Activated naive CD8-positive, alpha-beta T cell treated with anti-CD3 and anti-CD28 coated beads, Interleukin-2, amount 10 ng/mL, durations not matched to agents 7 days and 5 days (primary cell): ENCODE measurements around the gene BBX. TPM values are rescaled to one million over a fixed set of nuclear protein-coding genes. Genes with fewer than 3 reads are reported as not detected.

Experiments used
- ATAC-seq: fragments of 150-1000 bp; cut with Tn5 transposase; one replicate; pipeline ENCODE4 v1.10.0; 2021; ENCODE audit warnings: low read depth, moderate library complexity
- POLR2A ChIA-PET: fragments of 350-600 bp; sonication (Branson Sonifier 250); formaldehyde crosslinking; loops from one replicate; lab custom pipeline; 2021; ENCODE audit warnings: antibody characterized with exemption; lab: Charles Lee
- DNase-seq: peaks from one replicate; pipeline ENCODE4 v3.0.0; 2021
- H3K27ac Mint-ChIP-seq: one replicate; pipeline ENCODE4 v1.8.0; 2022; ENCODE audit warnings: mild to moderate bottlenecking, mixed read lengths
- H3K27me3 Mint-ChIP-seq: one replicate; pipeline ENCODE4 v1.8.0; 2022; ENCODE audit warnings: mild to moderate bottlenecking, moderate library complexity, mixed read lengths
- H3K36me3 Mint-ChIP-seq: one replicate; pipeline ENCODE4 v1.8.0; 2021; ENCODE audit warnings: mild to moderate bottlenecking, mixed read lengths
- H3K4me1 Mint-ChIP-seq: one replicate; pipeline ENCODE4 v1.8.0; 2021; ENCODE audit warnings: mixed read lengths
- H3K4me3 Mint-ChIP-seq: one replicate; pipeline ENCODE4 v1.8.0; 2022; ENCODE audit warnings: mild to moderate bottlenecking, moderate library complexity, mixed read lengths
- H3K9me3 Mint-ChIP-seq: one replicate; pipeline ENCODE4 v1.8.0; 2021; ENCODE audit warnings: mixed read lengths
- total RNA-seq, 2 experiments: library from RNA; stranded (reverse); gene quantifications; one replicate each; pipeline ENCODE4 v1.2.3, GENCODE V29; 2021

Gene BBX
- total RNA-seq, 2 experiments from 2014 or later, result 53.5 to 55.8 TPM

DNA sequence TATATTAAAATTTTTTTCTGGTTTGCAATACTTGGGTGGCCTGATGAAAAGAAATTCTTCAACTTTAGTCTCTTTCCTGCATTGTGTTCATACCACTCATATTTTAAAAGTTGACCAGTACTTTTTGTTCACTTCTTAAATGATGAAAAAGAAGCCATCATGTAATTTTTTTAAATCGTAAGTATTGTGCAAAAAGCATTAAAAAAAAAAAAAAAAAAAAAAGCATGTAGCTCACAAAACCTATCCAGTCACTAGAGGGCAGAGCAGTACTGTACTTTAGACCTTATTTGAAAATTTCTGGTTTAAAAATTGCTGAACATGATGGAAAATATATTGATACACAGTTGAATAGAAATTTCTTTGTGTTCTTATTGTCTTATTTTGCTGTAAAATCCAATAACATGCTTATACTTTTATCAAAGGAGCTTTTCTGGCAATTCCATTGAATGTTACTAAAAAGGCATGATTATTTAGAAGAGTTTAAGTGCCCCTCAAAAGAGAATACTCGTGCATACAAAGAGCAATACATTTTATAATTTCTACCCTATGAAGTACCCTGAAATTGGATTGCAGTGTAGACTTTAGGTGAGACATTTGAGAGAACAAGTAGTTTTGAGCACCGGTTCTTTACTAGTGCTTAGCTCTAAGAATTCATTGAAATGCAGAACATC, 137.7 kb downstream of the BBX start:
- no peak overlapping the region for H3K4me3 Mint-ChIP-seq
- POLR2A ChIA-PET, result no interaction called here
- peaks cover 12% of the 10 kb centered on the region for H3K4me1 Mint-ChIP-seq
- H3K36me3 Mint-ChIP-seq, result peaks cover 3% of the 10 kb centered on the region
- ATAC-seq (no peak), DNase-seq (no peak)
- no peaks in the 10 kb centered on the region for H3K9me3 Mint-ChIP-seq
- no peak overlapping the region for H3K27ac Mint-ChIP-seq
- no peaks in the 10 kb centered on the region for H3K27me3 Mint-ChIP-seq

DNA sequence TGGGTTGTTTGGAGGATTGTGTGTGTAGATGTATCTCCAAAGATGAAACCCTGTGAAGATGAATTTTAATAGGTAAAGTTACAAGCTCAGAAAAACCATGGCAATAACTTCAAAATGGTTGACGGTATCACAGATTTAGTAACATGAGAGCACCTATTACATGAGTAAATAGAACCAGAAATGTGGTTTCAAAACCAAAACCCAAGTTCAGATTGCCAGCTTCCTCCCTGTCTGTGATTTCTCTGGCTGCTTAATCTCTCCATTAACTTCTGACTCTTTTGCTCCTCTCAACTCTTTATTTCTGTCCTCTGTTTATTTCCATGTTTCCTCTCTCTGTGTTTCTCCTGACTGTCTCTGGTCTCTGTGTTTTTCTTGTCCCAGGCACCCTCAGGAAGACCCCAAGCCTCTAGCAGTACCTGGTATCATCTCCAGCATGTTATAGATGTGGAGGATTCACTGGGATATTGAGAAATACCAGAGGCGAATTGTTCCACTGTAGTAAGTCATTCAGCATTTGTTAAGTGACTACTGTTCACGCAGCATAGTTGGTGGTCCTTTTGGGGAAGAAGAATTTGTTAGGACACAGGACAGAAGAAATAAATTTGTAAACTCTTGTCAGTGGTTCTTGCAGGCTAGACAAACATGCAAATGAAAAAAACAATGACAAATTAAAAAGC, 138.8 kb downstream of the BBX start:
- peaks cover 12% of the 10 kb centered on the region for H3K4me1 Mint-ChIP-seq
- no peak overlapping the region for H3K4me3 Mint-ChIP-seq
- ATAC-seq (peak; percentile 42), DNase-seq (no peak)
- peak overlapping the region; percentile 22 for H3K27ac Mint-ChIP-seq
- no peaks in the 10 kb centered on the region for H3K9me3 Mint-ChIP-seq
- POLR2A ChIA-PET, result no interaction called here
- H3K36me3 Mint-ChIP-seq, result peaks cover 3% of the 10 kb centered on the region
- H3K27me3 Mint-ChIP-seq, result no peaks in the 10 kb centered on the region

DNA sequence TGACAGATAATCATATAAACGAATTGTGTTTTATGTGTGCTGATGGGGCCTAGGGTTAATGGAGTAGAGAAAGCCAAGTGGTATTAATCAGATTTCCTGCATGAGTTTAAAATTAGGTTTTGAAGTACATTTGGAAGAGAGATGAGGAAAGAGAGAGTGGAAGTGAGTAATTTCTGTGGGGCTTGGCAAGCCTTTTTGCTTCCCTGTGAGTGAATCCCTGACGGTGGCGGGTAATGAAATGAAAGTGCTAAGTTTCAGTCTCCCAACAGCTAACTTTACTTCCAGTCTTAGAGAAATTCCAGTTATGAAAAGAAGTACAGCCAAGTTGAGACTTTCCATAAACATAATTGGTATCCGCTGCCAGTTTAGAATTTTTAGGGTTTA, 139.4 kb downstream of the BBX start:
- DNase-seq (no peak), ATAC-seq (no peak)
- Mint-ChIP-seq H3K4me1 (peaks cover 12% of the 10 kb centered on the region), H3K9me3 (no peaks in the 10 kb centered on the region), H3K36me3 (no peaks in the 10 kb centered on the region), H3K27ac (no peak overlapping the region), H3K4me3 (no peak overlapping the region), H3K27me3 (no peaks in the 10 kb centered on the region)
- POLR2A ChIA-PET, result no interaction called here

DNA sequence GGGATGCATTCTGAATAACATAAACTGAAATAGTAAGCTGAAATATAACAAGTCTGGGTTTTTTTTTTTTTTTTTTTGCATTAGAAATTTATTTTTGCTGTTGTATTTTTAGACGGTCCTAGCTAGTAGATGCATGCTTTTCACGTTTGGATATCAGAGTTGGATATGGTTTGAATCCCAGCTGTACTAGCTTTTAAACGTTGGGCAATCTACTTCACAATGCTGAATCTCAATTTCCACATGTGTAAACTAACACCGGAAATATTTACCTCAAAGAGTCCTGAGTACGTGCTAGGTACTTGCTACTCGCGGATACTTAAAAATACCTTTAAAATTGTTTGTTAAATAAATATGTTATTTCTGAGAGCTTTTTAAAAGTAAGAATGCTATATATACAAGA, 139.8 kb downstream of the BBX start:
- no peak overlapping the region for H3K4me3 Mint-ChIP-seq
- H3K36me3 Mint-ChIP-seq, result no peaks in the 10 kb centered on the region
- no peaks in the 10 kb centered on the region for H3K9me3 Mint-ChIP-seq
- DNase-seq (no peak), ATAC-seq (no peak)
- no peaks in the 10 kb centered on the region for H3K27me3 Mint-ChIP-seq
- H3K4me1 Mint-ChIP-seq, result peaks cover 12% of the 10 kb centered on the region
- POLR2A ChIA-PET, result no interaction called here
- H3K27ac Mint-ChIP-seq, result no peak overlapping the region

DNA sequence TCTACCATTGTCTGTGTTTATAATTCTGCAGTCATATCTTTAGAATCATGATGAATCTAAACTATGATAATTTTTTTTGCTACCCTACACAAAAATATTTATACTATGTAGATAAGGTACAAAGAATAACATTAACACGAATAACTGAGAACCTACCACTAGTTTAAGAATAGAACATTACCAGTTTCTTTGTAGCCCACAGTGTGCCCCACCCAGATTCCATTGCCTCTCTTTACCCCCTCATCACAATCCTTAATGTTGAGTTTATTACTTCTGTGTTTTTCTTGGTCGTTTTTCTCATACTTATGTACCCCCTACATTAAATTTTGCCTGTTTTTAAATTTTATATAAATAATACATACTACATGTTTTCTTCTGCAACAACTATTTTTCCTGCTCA, 140.5 kb downstream of the BBX start:
- no peak overlapping the region for H3K4me3 Mint-ChIP-seq
- H3K27me3 Mint-ChIP-seq, result no peaks in the 10 kb centered on the region
- no peaks in the 10 kb centered on the region for H3K36me3 Mint-ChIP-seq
- ATAC-seq, result no peak
- POLR2A ChIA-PET, result no interaction called here
- DNase-seq, result no peak
- no peak overlapping the region for H3K27ac Mint-ChIP-seq
- H3K9me3 Mint-ChIP-seq, result no peaks in the 10 kb centered on the region
- H3K4me1 Mint-ChIP-seq, result peaks cover 14% of the 10 kb centered on the region

DNA sequence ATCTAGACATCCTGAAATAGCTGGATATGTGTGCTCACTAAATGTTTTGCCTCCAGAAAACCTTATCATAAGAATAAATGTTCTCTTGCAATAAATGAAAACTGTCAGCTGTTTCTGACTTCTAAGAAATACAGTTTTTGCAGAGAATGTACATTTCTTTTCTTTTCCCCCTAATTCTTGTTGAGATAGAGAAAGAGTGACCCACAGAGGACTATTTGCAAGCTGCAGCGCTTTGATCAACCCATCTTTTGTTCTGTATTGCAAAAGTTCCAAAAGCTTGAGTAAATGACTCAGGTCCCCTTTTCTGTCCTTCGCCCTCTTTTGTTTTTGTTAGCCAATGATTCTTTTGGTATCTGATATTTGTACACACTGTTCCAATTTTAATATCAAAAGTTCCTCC, 141.9 kb downstream of the BBX start:
- no peak for ATAC-seq
- POLR2A ChIA-PET, result no interaction called here
- H3K27ac Mint-ChIP-seq, result no peak overlapping the region

DNA sequence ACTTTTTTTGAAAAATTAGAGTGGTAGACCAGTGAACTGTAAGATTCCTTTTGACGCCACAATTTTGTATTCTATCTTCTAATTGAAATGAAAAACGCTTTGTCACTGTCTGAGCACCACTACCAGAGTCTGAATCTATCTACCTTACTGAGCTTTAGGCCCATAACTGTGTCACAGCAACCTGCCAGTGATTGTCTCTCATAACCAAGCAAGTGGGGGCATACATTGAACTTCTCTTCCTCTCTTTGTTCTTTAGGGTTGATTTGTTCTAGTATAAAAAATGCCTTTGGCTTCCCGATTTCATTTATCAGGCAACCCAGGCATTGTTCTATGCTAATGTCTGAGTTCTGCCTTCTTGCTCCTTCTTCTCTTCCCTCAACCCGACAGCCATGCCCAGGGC, 142.6 kb downstream of the BBX start:
- Mint-ChIP-seq H3K27ac (no peak overlapping the region), H3K4me1 (peaks cover 15% of the 10 kb centered on the region)
- no peak for ATAC-seq

More for the DNA sequence above, 141.9 kb downstream of the BBX start:
- Mint-ChIP-seq H3K9me3 (no peaks in the 10 kb centered on the region), H3K27me3 (no peaks in the 10 kb centered on the region), H3K36me3 (no peaks in the 10 kb centered on the region), H3K4me1 (peaks cover 15% of the 10 kb centered on the region), H3K4me3 (no peak overlapping the region)
- DNase-seq, result no peak

DNA sequence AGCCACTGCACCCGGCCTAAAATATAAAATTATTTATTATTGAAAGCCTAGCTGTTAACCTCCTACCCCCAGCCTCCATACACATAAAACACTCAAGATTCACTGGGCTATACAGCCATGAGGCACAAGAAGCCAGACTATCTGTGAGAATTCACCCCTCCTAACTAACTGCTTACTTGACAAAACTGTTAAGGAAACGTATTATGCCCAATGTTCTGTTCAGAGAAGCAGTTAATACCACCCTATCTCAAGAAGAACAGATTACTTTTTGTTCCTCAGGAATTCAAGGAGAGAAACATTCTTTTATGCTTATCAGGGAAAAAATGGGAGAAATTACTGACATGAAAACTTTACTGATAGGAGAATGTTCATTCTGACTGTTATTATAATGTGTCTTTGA, 144.1 kb downstream of the BBX start:
- no peaks in the 10 kb centered on the region for H3K36me3 Mint-ChIP-seq
- H3K27ac Mint-ChIP-seq, result no peak overlapping the region
- POLR2A ChIA-PET, result no interaction called here
- H3K4me3 Mint-ChIP-seq, result no peak overlapping the region
- H3K4me1 Mint-ChIP-seq, result peaks cover 6% of the 10 kb centered on the region
- no peak for DNase-seq
- H3K9me3 Mint-ChIP-seq, result no peaks in the 10 kb centered on the region
- H3K27me3 Mint-ChIP-seq, result no peaks in the 10 kb centered on the region
- ATAC-seq, result no peak

More for the DNA sequence above, 142.6 kb downstream of the BBX start:
- H3K4me3 Mint-ChIP-seq, result no peak overlapping the region
- DNase-seq, result no peak
- no peaks in the 10 kb centered on the region for H3K36me3 Mint-ChIP-seq
- POLR2A ChIA-PET, result no interaction called here
- no peaks in the 10 kb centered on the region for H3K9me3 Mint-ChIP-seq
- no peaks in the 10 kb centered on the region for H3K27me3 Mint-ChIP-seq

DNA sequence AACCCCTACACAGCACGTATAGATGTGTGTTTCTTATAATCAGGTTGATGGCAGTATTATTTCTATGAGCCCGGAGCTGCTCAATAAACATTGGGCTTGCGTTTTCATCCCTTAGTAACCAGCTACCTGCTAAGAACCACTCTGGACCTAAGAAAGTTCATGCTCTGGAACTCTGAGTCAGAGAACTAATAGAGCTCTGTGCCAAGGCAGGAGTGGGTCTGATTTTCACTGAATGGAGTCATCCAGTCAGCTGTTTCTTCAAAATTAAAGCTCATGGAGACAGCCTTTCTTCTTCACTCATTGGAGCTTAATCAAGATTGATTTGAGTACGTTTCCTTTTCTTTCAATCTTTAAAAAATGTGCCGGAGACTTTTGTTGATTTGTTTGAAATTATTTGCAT, 145.7 kb downstream of the BBX start:
- Mint-ChIP-seq H3K27ac (no peak overlapping the region), H3K27me3 (no peaks in the 10 kb centered on the region), H3K36me3 (no peaks in the 10 kb centered on the region), H3K4me3 (no peak overlapping the region), H3K9me3 (no peaks in the 10 kb centered on the region), H3K4me1 (peaks cover 3% of the 10 kb centered on the region)
- ATAC-seq (no peak), DNase-seq (no peak)
- POLR2A ChIA-PET, result no interaction called here

DNA sequence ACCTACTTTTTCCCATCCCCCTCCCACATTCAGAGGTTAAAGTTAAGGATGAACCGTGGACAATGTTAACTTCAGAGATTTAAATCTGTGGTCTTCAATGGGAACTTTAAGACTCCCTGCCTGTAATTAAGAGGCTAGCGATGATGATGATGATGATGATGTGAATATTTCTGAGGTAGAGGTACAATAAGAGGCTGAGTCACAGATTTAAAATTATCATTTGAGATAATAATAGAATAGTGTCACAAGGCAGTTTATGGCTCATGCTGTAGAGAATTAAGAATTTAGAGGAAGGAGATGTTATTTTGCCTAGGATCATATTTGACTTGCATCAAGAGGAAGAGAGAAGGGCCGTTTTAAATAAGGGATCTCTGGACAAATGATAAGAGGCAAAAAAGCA, 146.2 kb downstream of the BBX start:
- ATAC-seq, result no peak
- H3K4me1 Mint-ChIP-seq, result peaks cover 3% of the 10 kb centered on the region
- POLR2A ChIA-PET, result no interaction called here
- H3K27me3 Mint-ChIP-seq, result no peaks in the 10 kb centered on the region
- no peaks in the 10 kb centered on the region for H3K9me3 Mint-ChIP-seq
- H3K27ac Mint-ChIP-seq, result no peak overlapping the region
- no peaks in the 10 kb centered on the region for H3K36me3 Mint-ChIP-seq
- no peak for DNase-seq
- H3K4me3 Mint-ChIP-seq, result no peak overlapping the region

DNA sequence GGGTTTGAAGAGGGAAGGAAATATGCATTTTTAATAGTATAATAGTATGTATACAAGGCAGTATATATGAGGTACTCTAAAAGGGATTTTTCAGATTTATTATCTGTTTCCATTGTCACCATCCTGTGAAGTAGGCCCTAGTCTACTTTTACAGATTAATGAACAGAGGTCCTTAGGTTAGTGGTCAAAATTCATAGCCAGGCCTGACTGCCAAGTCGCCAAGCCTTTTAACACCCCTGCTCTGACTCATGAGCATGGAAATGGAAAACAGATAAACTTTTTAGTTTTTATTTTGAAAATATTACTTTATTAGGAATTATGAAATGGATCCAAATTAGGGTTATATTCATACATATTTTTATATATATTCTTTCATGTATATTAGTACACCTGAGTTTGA, 146.9 kb downstream of the BBX start:
- no peaks in the 10 kb centered on the region for H3K36me3 Mint-ChIP-seq
- H3K4me1 Mint-ChIP-seq, result peaks cover 3% of the 10 kb centered on the region
- no peak for DNase-seq
- no peak overlapping the region for H3K4me3 Mint-ChIP-seq
- no peak overlapping the region for H3K27ac Mint-ChIP-seq
- no peaks in the 10 kb centered on the region for H3K9me3 Mint-ChIP-seq
- no peaks in the 10 kb centered on the region for H3K27me3 Mint-ChIP-seq
- ATAC-seq, result no peak
- POLR2A ChIA-PET, result no interaction called here

DNA sequence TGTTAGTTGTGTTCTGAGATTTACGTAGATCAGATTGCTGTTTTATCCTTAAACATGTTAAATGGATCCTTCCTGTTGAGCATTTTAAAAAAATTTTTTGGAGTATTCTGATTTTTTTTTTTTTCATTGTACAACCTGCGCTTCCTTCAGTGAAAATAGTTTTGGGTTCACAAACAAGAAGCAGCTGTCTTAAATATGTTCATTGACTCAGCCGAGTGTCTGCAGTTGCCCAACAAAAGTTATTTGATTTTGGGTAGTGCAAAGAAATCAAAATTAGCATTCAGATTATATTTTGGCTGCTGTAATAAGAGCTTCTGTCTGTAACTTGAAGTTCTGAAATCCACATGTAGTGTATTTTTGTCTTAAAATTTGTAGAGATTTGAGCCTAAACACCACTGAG, 148.2 kb downstream of the BBX start:
- POLR2A ChIA-PET, result no interaction called here
- H3K4me3 Mint-ChIP-seq, result no peak overlapping the region
- ATAC-seq (no peak), DNase-seq (no peak)
- H3K36me3 Mint-ChIP-seq, result no peaks in the 10 kb centered on the region
- no peaks in the 10 kb centered on the region for H3K27me3 Mint-ChIP-seq
- no peak overlapping the region for H3K27ac Mint-ChIP-seq
- H3K9me3 Mint-ChIP-seq, result no peaks in the 10 kb centered on the region
- peaks cover 7% of the 10 kb centered on the region for H3K4me1 Mint-ChIP-seq

DNA sequence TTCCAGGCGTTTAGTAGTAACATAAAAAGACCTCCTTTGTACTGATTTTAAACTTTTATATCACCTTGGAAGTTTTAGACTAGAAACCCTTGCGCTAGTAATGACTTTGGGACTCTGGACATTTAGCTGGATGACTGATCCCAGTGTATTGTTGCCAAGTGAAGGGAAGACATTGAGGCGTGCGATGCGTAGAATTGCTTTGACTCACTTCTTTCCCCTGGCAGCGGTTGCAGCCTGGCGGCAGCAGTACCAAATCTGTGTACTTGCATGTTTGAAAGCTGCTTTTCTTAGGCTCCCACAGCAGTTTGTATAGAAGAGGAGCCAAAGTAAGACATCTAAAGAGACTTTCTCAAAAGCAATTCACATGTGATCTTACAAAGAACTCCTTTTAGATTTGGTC, 151.6 kb downstream of the BBX start:
- ATAC-seq, result no peak
- Mint-ChIP-seq H3K4me1 (peaks cover 4% of the 10 kb centered on the region), H3K9me3 (no peaks in the 10 kb centered on the region), H3K36me3 (no peaks in the 10 kb centered on the region), H3K4me3 (no peak overlapping the region), H3K27me3 (no peaks in the 10 kb centered on the region), H3K27ac (no peak overlapping the region)
- no peak for DNase-seq
- POLR2A ChIA-PET, result no interaction called here

DNA sequence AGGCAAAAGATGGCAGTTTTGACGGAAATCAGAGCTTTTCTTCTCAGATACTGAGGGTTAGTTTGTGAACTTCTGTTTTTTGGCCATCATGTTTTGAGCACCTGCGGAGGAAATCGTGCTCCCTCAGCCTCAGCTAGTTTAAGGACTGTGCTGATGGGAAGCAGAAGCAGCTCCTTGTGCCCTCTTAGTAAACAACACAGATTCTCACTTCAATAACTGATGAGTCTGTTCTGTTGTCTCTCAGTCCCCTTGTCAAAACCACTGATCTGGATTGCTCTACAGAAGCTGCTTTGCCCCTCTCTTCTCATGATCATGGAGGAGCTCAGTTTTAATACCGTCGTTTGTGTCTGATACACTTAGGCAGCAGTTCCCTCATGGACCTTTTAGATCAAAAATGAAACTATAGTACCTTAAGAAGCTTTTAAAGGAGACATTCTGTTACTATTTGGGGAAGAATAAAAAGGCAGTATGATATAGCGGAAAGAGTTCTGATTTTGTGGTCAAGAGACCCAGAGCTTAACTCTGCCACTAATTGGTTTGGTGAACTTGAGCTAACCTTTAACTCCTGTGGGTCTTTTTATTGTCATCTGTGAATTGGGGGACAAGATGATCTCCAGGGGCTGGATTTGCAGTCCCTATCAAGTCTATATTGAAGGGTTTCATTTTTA, 152.6 kb downstream of the BBX start:
- DNase-seq, result no peak
- no peak for ATAC-seq
- H3K36me3 Mint-ChIP-seq, result no peaks in the 10 kb centered on the region
- no peaks in the 10 kb centered on the region for H3K9me3 Mint-ChIP-seq
- no peak overlapping the region for H3K4me3 Mint-ChIP-seq
- no peaks in the 10 kb centered on the region for H3K27me3 Mint-ChIP-seq
- peaks cover 4% of the 10 kb centered on the region for H3K4me1 Mint-ChIP-seq
- POLR2A ChIA-PET, result no interaction called here
- H3K27ac Mint-ChIP-seq, result no peak overlapping the region
